ENCODE measurements around the gene ZNF699. TPM values are rescaled to one million over a fixed set of nuclear protein-coding genes. Genes with fewer than 3 reads are reported as not detected.

The ZNF699 gene
- polyA plus RNA-seq, 1 of the 3 experiments (the other 2 are of a cell fraction), result 0.97 TPM

Other genes with a start within 250 kb of the ZNF699 start
- not detected in 2 replicates for gene OR1M1, start 222.8 kb downstream of the ZNF699 start, polyA plus RNA-seq (2012; rRNA removed)
- gene OR7G2, start 202.4 kb downstream of the ZNF699 start, polyA plus RNA-seq (2012; rRNA removed), result not detected in 2 replicates
- not detected in 2 replicates for gene OR7G1, start 194.1 kb downstream of the ZNF699 start, polyA plus RNA-seq (2012; rRNA removed)
- gene OR7G3, start 182.9 kb downstream of the ZNF699 start, polyA plus RNA-seq (2012; rRNA removed), result not detected in 2 replicates
- gene ZNF317, start 169.4 kb downstream of the ZNF699 start, polyA plus RNA-seq (2012; rRNA removed), result 13.2 and 16.0 TPM in 2 replicates
- not detected in 2 replicates for gene OR7D2, start 130.9 kb downstream of the ZNF699 start, polyA plus RNA-seq (2012; rRNA removed)
- not detected in 2 replicates for gene OR7D4, start 90.2 kb downstream of the ZNF699 start, polyA plus RNA-seq (2012; rRNA removed)
- not detected in 2 replicates for gene OR7E24, start 58.9 kb downstream of the ZNF699 start, polyA plus RNA-seq (2012; rRNA removed)
- 10.4 and 15.2 TPM in 2 replicates for gene ZNF559, start 14.3 kb upstream of the ZNF699 start, polyA plus RNA-seq (2012; rRNA removed)
- 2.6 and 3.6 TPM in 2 replicates for gene ZNF177, start 53.2 kb upstream of the ZNF699 start, polyA plus RNA-seq (2012; rRNA removed)
- 11.1 and 19.6 TPM in 2 replicates for gene ZNF266, start 125.7 kb upstream of the ZNF699 start, polyA plus RNA-seq (2012; rRNA removed)
- gene ZNF560, start 188.8 kb upstream of the ZNF699 start, polyA plus RNA-seq (2012; rRNA removed), result 0.10 TPM in 2 replicates
- 2.4 and 3.5 TPM in 2 replicates for gene ZNF426, start 228.8 kb upstream of the ZNF699 start, polyA plus RNA-seq (2012; rRNA removed)